HG03342 (cell line): ENCODE measurements around the gene KLK10.
"Not testable (repeated sequence)": the region's sequence is repeated elsewhere in the genome, so short reads cannot be mapped to it uniquely, and the experiment has no call there.

Experiments
- ATAC-seq: cut with Tn5 transposase; IDR thresholded peaks from one replicate; pipeline ENCODE4 v1.9.1; 2021; ENCODE audit warnings: mild to moderate bottlenecking, moderate library complexity; ENCODE audit not compliant: unreplicated experiment

Gene KLK10

DNA sequence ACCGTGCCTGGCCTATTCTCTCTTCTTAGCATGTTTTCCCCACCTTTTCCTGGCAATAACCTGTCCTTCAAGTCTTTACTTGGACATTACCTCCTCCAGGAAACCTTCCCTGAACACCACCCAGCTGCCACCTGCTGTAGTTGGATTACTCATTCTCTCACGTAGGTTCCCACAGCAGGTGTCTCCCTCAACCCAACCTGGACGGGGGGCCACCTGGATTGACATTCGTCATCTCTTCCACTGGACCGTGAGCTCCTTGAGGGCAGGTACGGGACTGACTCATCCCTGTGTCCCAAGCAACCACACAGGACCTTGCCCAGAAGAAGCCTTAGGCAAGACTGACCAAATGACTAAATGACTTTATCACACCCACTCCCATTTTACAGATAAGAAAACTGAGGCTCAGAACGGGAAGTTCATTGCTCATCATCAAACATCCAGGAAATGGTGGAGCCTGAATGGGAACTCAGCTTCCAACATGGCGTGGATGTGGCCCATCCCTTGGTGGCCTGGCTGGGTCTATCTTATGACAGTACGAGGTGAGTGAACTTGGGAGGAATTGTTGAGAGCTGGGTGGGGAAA lies 46.6 kb downstream of the KLK10 start:
- no peak for ATAC-seq

DNA sequence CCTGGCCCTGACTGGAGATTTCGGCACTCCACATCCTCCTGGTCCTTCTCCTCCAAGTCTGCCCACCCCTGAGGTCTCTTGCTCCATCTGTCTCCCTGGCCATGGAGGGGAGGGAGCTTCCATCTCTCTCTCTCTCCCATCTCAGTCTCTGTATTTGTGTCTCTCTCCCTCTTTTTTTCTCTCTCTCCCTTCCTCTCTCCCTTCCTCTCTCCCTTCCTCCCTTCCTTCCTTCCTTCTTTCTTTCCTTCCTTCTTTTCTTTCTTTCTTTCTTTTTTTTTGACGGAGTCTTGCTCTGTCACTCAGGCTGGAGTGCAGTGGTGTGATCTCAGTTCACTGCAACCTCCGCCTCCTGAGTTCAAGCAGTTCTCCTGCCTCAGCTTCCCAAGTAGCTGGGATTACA lies 49.7 kb downstream of the KLK10 start:
- not testable (repeated sequence) for ATAC-seq

- no peak for ATAC-seq
These were observed 50.1 kb downstream of the KLK10 start, which contains the start of gene KLK6 for GRCh38 chr19:50969413-50969760. TSS of gene KLK6 (minus strand) at chr19:50969591. CDS start at chr19:50968104, 1,487 bp downstream.

GRCh38 chr19:50968716-50969412 lies 50.6 kb downstream of the KLK10 start:
- ATAC-seq, result no peak

DNA sequence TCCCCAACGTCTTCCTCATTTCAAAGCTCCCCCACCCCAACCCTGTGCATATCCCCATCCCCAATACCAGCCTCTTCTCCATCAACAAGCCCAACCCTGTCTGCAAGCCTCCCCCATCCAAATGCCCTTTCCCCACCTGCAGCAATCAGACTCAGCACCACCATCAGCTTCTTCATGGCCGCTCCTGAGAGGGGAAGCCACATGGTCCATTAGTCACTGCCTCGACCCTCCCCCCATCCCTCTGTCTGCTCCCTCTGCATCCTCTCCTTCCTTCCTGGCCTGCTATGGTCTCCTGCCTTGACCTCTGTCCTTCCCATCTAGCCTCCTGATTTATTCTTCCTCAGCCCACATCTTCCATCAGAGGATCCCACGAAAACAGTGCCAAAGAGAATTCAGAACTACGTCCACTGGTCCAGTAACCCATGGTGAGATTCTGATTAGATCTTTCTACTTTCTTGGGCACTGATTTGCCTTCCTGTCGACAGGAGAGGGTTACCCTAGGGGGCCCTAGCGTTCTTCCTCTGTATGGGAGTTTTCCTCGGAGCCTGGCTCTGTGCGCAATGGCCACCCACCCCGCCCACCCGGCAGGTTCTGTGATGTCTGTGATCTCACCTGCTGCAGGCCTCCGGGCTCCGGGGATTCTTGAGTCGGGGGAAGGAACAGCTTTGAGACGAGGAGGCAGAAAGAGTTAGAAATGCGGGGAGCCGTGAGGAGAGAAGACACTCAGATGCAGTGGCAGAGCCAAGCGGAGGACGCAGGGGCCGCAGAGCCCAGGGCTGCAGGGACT lies 51.4 kb downstream of the KLK10 start:
- ATAC-seq, result no peak

DNA sequence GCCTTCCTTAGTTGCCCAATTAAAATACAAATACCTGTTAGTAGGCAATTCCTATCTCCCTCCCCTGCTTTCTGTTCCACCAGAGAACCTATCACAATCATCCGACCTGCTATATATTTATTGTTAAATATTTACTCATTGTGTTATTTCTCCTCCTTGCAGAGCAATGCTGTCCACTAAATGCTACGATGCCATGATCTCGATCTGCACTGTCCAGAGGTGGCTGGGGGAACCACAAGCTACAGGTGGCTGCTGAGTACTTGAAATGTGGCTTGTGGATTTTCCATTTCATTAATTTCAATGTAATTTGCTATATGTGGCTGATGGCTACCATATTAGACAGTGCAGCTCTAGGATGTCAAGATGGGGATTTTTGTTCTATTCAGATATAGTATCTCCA lies 55.2 kb downstream of the KLK10 start:
- no peak for ATAC-seq

- no peak for ATAC-seq
These were observed 56.1 kb downstream of the KLK10 start for GRCh38 chr19:50963381-50963780.
